AG04449 (cell line): ENCODE data around the gene ELL.

Experiments used
- CTCF ChIA-PET: fragments of 350-600 bp; formaldehyde crosslinking; extraction: SDS; loops from one replicate; lab custom pipeline; 2021; ENCODE audit warnings: antibody characterized with exemption; lab: Yijun Ruan, JAX
- POLR2A ChIA-PET: fragments of 400-600, 350-600 bp; formaldehyde crosslinking; extraction: SDS; loops from one replicate; lab custom pipeline; 2020; ENCODE audit warnings: antibody characterized with exemption, inconsistent platforms; lab: Yijun Ruan, JAX
- DNase-seq: peaks from one replicate; pipeline ENCODE4 v3.0.0-alpha.2; 2010; ENCODE audit warnings: low read depth, low spot score
- H3K4me3 ChIP-seq: 2 replicates; pipeline ENCODE4 v1.5.1; 2011; ENCODE audit warnings: low read depth, mild to moderate bottlenecking, control low read depth, low read length
- TF ChIP-seq, protein P1 (sequence below): IDR thresholded peaks from one replicate; pipeline ENCODE4 v1.5.1; 2011; ENCODE audit warnings: mild to moderate bottlenecking, moderate library complexity, low read length, control low read depth, inconsistent platforms; ENCODE audit not compliant: insufficient read depth; ENCODE audit errors: missing control alignments

The ELL gene

DNA sequence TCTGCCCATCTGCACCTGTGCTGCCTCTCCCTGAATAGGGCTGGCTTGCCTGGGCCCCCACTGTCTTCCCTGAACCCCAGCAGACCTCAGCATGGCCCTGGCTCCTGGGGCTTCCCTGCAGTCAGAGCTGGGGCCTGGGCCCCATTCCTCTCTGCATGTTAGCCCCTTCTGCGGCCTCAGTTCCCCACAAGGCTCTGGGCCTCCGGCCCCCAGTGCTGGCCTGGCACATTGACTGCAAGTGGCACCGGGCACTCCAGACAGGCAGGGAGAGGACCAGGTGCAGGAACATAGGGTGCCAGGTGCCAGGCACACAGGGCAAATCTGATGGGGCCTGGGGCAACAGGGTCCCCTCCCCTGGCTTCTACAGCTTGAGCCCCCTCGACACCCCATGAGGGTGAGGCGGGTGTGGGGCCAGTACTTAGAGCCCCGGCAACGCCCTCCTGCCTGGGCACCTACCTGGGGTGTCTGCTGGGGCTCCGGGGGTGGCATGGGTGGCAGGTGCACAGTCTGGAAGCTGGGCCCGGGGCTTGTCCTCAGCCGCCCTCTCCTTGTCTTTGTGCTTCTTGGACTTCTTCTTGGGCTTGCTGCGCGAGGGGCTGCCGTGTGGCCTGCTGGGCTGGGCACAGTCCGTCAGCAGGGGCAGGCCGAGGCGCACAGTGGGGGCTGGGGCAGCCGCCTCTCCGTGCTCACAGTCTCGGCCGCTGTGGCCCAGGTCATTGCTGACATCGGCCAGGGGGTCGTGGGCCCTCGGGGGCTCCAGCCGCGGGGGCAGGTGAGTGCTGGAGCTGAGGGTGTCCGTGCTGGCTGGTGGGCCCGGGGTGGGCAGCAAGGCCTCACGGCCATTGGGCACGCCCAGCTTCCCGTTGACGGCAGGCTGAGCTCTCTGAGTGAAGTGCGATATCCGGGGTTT is 71.6 kb downstream of the ELL start:
- DNase-seq = no peak
- ChIA-PET POLR2A (interaction anchor here (0.6 to 1.8 kb wide), 2 partner anchors 92 to 139 kb away, joined by 3 to 6 read pairs; partner anchors contain the start of gene REX1BD), CTCF (interaction anchor here (0.6 to 10.2 kb wide), 34 partner anchors 7 to 417 kb away, joined by 3 to 131 read pairs (median 4); partner anchors contain the start of genes REX1BD, SSBP4 and UBA52)
- H3K4me3 ChIP-seq = no peak overlapping the region
- TF ChIP-seq, protein P1, sequence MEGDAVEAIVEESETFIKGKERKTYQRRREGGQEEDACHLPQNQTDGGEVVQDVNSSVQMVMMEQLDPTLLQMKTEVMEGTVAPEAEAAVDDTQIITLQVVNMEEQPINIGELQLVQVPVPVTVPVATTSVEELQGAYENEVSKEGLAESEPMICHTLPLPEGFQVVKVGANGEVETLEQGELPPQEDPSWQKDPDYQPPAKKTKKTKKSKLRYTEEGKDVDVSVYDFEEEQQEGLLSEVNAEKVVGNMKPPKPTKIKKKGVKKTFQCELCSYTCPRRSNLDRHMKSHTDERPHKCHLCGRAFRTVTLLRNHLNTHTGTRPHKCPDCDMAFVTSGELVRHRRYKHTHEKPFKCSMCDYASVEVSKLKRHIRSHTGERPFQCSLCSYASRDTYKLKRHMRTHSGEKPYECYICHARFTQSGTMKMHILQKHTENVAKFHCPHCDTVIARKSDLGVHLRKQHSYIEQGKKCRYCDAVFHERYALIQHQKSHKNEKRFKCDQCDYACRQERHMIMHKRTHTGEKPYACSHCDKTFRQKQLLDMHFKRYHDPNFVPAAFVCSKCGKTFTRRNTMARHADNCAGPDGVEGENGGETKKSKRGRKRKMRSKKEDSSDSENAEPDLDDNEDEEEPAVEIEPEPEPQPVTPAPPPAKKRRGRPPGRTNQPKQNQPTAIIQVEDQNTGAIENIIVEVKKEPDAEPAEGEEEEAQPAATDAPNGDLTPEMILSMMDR = no peak

DNA sequence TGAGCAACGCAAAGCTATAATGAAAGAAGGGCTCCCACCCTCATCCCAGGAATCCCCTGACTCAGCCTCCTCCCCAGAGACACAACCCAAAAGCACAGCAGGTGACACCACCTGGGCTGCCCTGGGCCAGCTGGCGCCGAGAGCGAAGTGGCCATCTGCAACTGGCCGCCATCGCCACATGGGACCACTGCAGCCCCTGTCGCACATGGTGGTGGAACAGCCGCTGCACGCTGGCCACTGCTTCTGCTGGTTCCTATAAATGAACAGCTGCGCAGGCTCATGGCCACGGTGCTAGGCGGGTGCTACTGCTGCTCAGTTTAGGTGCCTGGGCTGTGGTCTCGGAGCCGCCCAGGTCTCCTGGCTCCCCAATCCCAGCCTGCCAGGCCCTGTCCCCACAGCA is 72.3 kb downstream of the ELL start:
- CTCF ChIA-PET = interaction anchor here (0.9 to 10.2 kb wide), 14 partner anchors 10 to 418 kb away, joined by 3 to 131 read pairs (median 6); partner anchors contain the start of genes REX1BD and SSBP4
- no peak for DNase-seq
- POLR2A ChIA-PET = interaction anchor here (1.8 kb wide), 1 partner anchor 139 kb away, joined by 6 read pairs; the partner anchor contains the start of gene REX1BD
- no peak overlapping the region for H3K4me3 ChIP-seq
- TF ChIP-seq, protein P1 = no peak

DNA sequence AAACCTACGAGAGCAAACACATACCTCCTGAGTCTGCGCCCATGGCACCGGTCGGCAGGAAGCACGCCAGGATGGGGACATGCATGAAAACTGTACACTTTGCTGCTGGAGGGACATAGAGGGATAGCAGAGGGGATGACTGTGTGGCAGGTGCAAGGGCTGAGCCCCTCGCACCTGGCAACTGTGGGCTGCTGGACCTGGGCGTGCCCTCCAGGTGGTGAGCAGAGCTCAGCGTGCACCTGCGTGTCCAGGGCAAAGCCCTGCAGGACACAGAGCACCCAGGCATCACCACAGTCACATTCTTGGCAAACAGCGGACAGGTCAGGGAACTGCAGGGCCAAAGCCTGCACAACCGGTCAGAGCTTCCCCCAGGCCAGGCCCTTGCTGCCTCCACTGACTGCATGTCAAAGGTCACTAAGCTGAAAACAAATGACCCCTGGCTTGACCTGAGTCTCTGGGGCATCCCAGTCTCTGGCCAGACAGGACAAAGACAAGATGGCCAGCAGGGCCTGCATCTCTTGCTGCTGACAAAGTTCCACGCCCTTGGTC is 75.0 kb downstream of the ELL start:
- ChIA-PET CTCF (interaction anchor here (1.4 to 10.2 kb wide), 3 partner anchors 13 to 400 kb away, joined by 4 to 131 read pairs (median 5); no protein-coding TSS in a partner anchor), POLR2A (interaction anchor here (0.5 kb wide), 1 partner anchor 8 kb away, joined by 3 read pairs; no protein-coding TSS in a partner anchor)
- no peak overlapping the region for H3K4me3 ChIP-seq
- TF ChIP-seq, protein P1 = no peak
- DNase-seq = no peak

DNA sequence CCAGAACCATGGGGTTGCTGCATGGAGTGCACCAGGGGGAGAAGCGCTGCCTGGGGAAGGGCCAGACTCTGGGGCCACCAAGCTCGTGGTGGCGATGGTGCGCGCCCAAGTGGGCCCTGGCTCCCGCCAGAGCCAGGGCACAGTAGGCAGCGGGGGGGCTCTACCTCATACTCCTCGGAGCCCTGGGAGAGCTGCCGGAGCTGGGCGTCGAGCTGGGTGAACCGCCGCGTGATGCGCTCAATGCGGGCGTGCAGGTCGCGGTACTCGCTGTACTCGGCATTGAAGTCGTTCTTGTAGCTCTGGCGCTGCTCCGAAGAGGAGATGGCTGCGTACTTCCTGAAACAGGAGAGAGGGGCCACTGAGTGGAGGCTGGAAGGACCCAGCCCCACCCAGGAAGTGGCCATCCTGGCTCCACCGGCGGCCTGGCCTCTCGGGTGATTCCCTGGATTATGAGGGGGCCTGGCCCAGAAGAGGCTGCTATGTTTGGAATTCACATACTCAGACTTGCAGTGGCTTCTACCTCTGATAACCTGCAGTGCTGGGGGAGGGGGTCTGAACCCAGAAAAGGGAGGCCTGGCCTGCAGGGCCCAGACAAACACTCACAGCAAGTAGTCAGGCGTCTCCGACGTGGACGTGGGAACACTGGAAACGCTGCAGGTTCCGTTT is 75.6 kb downstream of the ELL start:
- ChIA-PET POLR2A (interaction anchor here (0.7 kb wide), 1 partner anchor 16 kb away, joined by 3 read pairs; no protein-coding TSS in a partner anchor), CTCF (interaction anchor here (1.4 to 10.2 kb wide), 3 partner anchors 14 to 401 kb away, joined by 4 to 131 read pairs (median 5); no protein-coding TSS in a partner anchor)
- DNase-seq = no peak
- TF ChIP-seq, protein P1 = no peak
- no peak overlapping the region for H3K4me3 ChIP-seq

DNA sequence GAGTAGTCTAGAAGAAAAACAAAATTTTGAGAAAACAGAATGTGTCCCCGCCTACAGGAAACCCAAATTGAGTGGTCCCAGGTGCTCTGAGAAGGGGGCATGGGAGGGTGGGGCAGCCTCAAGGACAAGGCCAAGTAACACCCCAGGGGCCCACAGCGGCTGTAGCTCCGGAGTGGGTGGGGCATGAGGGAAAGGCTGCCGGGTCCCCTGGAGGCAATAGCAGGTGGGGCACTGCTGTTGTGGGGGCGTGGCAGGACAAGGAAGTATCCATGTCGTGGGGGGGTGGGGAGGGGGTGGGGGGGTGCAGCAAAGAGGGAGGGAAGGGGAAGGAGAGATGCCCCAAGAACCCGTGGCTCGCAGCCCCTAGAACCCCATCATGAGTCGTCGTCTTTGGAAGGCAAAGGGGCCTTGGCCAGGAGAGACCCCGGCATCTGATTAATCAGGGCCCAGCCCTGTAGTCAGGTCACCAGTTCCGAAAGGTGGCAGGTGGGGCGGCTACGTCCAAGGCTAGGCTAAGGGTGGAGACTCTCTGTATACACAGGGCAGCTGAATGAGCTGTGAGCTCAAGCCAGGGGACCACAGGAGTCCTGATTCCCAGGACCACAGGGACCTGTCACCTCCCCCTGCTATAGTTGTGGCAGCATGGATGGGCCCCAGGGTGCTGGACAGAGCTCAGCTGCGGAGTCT is 76.5 kb downstream of the ELL start:
- no peak for DNase-seq
- TF ChIP-seq, protein P1 = no peak
- POLR2A ChIA-PET = interaction anchor here (0.7 kb wide), 1 partner anchor 16 kb away, joined by 3 read pairs; no protein-coding TSS in a partner anchor
- CTCF ChIA-PET = interaction anchor here (0.9 to 10.2 kb wide), 5 partner anchors 8 to 402 kb away, joined by 3 to 131 read pairs (median 5); partner anchors contain the start of gene REX1BD
- no peak overlapping the region for H3K4me3 ChIP-seq
